H1 (cell line): ENCODE results near the gene WFDC5. TPM values are rescaled to one million over a fixed set of nuclear protein-coding genes. Genes with fewer than 3 reads are reported as not detected.

ENCODE experiments used
- CBX5 ChIP-seq: fragments of 300-800, 300-1000 bp; sonication (generic); IDR thresholded peaks from 2 replicates; pipeline ENCODE4 v1.7.1; 2016; ENCODE audit warnings: antibody characterized with exemption, low read length, low read depth
- CHD7 ChIP-seq: fragments of 300-600 bp; sonication (generic); IDR thresholded peaks from 2 replicates; pipeline ENCODE4 v1.7.1; 2012; ENCODE audit warnings: low read length, moderate library complexity, mild to moderate bottlenecking, inconsistent platforms; ENCODE audit not compliant: insufficient replicate concordance
- CTCF ChIP-seq, 3 experiments: IDR thresholded peaks; 1 replicate in 2 of 3; 2 replicates in 1 of 3; pipeline versions ENCODE4 v1.5.1 to v1.6.1; 2011; ENCODE audit warnings: low read length in 3 of 3, mild to moderate bottlenecking in 3 of 3, inconsistent platforms in 2 of 3, low read depth in 1 of 3, moderate library complexity in 1 of 3; ENCODE audit not compliant: insufficient read depth in 1 of 3; ENCODE audit errors: control extremely low read depth in 1 of 3
- RFX5 ChIP-seq: IDR thresholded peaks from 2 replicates; pipeline ENCODE4 v1.6.1; 2011; ENCODE audit warnings: low read depth, low read length, improper control_type of control experiment, borderline replicate concordance
- RNF2 ChIP-seq: fragments of 200-900, 300-1000 bp; sonication (generic); IDR thresholded peaks from 2 replicates; pipeline ENCODE4 v1.7.1; 2016; ENCODE audit warnings: borderline replicate concordance, low read depth, mild to moderate bottlenecking, antibody characterized with exemption, low read length; ENCODE audit not compliant: poor library complexity, severe bottlenecking; ENCODE audit errors: missing control alignments
- SIX5 ChIP-seq: IDR thresholded peaks from 2 replicates; pipeline ENCODE4 v1.6.1; 2011; ENCODE audit warnings: mild to moderate bottlenecking, low read depth, low read length
- TAF7 ChIP-seq: optimal IDR thresholded peaks from 2 replicates; pipeline ENCODE3; 2011; ENCODE audit warnings: low read depth, mild to moderate bottlenecking, inconsistent platforms, low read length, moderate library complexity, borderline replicate concordance
- polyA plus RNA-seq, 7 experiments: library from polyadenylated mRNA; depleted of rRNA in 3 of 7; stranded (reverse) in 5 of 7; unstranded in 2 of 7; fragments of >200 nt in 5 of 7; fragments of 200-250 nt in 2 of 7; gene quantifications; 1 replicate in 5 of 7; 2 replicates in 1 of 7; 4 replicates in 1 of 7; pipeline versions ENCODE4 v1.2.1 to v1.2.3, GENCODE V29; 2011 to 2013; ENCODE audit warnings: missing spikeins in 2 of 7, mixed read lengths in 2 of 7
- total RNA-seq: library from RNA; stranded (reverse); fragmentation: NEBNext Ultra II Directional; extraction: Animal tissue kit (Norgen Biotek cat#: 25700); gene quantifications from 2 replicates; pipeline ENCODE4 v1.2.1, GENCODE V29; 2021

Gene WFDC5
- total and polyA plus RNA-seq, 2 of the 8 experiments (the other 6 are each of a cell fraction or from before 2014, with no cell fraction given) = not detected

- TF ChIP-seq CHD7 = no peak
- no peak for TF ChIP-seq RFX5
- TF ChIP-seq SIX5 = no peak
- no peak for TF ChIP-seq CBX5
- TF ChIP-seq TAF7 = no peak
- no peak for TF ChIP-seq RNF2
- no peak for TF ChIP-seq CTCF (IDR thresholded peaks at IDR 0.05; ENCODE audit: control extremely low read depth in 1 of 3, insufficient read depth in 1 of 3, low read depth in 1 of 3, low read length in 3 of 3)
Measured at GRCh38 chr20:45094864-45095574, 20.0 kb downstream of the WFDC5 start (continued).
